T-helper 9 cell (primary cell): Measurements from ENCODE around the gene NOL6.
A peak's percentile ranks its signal among the peaks of the same experiment; 100 is the strongest.

Source experiments
- DNase-seq: peaks from one replicate; pipeline ENCODE4 v3.0.0-alpha.2; 2020

Gene NOL6

GRCh38 chr9:33452828-33453271, 20.9 kb downstream of the NOL6 start:
- DNase-seq = peak; percentile 40

DNA sequence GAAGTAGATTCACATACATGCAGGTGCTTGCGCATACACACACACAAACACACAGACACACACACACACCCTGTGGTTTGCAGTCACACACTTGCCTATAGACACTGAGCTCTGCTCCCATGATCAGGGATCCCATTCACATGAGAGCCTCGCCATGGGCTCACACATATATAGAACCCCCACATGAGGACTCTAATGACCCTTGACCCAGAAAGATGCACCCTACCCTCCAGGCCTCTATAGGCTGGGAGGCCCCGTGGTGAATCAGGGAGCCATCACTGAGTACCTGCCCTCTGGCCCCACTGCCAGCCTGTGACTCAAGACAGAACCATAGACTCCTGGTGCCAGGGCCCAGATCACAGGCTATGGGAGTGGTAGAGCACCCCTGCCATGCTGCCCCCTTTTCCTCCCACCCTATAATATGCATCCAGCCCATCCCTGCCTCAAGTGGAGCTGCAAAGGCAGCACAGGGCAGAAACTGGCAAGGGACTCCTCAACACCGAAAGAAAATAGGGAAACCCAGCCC, 23.0 kb downstream of the NOL6 start:
- no peak for DNase-seq

DNA sequence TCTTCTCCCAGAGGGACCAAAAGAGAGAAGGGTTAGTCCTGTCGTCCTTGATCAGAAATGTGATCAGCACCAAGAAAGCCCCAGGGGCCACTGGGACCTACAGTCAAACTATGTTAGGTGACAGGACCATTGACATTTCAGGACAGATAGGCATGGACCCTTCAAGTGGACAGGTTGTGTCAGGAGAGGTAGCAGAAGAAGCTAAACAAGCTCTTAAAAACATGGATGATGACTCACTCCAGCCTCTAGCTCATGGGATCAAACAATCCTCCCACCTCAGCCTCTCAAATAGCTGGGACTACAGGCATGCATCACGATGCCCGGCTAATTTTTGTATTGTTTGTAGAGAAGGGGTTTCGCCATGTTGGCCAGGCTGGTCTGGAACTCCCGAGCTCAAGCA, 24.0 kb downstream of the NOL6 start:
- DNase-seq = no peak

DNA sequence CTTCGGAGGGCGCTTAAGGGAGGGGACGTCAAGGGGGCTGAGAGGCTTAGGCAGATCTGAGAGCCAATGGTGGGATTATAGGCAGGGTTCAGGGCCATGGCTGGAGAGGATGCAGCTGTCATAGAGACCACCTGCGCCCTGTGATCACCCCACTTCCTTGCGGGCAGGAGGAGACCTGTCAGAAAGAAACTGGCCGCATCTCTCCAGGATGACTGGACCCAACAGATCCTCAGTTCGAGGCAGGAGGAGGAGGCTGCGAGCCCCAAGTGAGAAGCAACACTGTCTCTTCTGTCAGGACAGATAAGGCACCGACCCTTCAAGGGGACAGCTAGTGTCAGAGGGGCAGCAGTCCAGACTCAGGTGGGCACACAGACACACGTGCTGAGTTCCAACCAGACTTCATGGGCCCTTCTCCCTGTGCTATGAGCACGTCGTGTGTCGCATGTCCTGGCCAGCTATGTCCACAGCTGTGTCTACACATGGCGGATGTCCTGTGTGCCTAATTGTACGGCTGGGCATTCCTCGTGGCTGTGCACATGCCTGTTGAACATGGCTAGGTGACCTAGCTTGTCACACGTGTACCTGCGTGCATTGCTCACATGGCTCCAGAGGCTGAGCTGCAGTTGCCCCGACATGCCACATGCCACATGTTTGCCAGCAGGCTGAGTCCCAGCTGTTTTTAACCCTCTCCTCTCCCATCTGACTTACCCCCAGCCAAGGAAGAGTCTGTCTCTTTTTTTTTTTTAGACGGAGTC, 25.7 kb downstream of the NOL6 start:
- no peak for DNase-seq

- peak; percentile 70 for DNase-seq
Measured at GRCh38 chr9:33446946-33447798, 26.6 kb downstream of the NOL6 start, which contains the start of gene AQP3. Gene AQP3, minus strand, starts transcription at chr9:33447593. Its CDS starts 63 bp downstream, at chr9:33447530.

DNA sequence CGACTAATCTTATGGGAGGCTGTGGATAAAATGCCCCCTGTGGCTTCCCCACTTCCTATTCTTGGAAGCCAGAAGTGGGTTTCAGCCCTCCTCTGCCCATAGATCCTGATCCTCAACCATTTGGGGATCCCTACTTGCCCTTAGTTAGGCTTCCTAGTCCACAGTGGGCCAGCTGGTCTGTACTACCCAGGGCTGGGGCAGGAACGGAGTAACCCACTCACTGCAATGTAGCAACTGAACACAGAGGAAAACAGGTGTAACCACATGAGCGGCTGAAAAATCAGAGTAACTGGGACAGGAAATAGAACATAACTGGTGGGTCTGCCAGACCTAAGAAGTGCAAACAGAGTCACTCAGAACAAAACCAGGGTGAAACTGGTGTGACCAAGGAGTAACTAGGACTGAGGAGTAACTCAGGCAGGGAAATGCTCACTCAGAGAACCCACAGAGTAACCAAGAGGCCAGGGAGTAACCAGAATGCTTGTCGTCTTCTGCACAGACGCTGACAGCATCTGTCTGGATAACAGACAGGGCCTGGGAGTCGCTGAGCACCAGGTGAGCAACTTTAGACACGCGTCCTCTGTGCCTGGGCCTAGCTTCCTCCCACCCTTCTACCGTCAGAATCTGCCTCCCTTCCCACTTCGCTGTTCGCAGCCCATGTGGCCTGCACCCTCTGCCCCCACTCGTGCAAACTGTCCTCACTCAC, 27.3 kb downstream of the NOL6 start:
- DNase-seq = peak; percentile 46

DNA sequence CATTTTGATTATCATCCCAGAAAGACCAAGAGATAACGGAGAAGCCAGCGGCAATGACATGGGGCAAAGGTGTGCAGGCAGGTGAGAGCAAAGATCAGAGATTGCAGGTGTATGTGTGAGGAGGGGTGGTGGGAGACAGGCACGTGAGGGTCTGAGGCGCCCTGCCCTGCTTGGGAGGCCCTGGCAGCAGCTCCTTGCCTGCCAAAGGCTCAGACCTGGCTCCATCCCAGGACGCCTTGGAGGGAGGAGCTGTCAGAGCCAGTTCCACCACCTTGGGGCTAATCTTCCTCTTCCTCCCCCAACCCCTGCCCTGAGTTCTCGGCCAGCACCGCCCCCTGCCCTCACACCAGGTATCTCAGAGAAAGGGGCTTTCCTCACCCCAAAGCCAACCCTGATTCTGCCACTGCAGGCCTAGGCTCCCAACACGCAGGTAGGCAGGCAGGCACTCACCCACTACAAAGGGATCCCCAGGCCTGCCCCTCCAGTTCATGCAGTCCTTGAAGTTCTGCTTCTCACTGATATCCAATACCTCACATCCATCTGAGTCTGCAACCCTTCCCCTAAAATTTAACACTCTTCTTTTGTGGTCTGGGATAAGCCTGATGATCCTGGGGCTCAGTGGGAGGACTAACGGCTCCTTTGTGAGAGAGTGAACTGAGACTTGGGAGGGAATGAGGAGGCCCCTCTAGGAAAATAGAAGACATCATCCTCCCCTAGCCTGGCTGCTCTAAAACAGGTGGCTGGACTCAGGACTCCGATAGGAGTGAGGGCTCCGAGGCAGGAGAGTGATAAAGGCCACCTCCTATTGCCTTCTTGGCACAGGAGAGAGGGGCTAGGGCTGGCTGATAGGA, 28.1 kb downstream of the NOL6 start:
- peak; percentile 38 for DNase-seq

- no peak for DNase-seq
Measured at GRCh38 chr9:33443464-33444154, 30.1 kb downstream of the NOL6 start.

DNA sequence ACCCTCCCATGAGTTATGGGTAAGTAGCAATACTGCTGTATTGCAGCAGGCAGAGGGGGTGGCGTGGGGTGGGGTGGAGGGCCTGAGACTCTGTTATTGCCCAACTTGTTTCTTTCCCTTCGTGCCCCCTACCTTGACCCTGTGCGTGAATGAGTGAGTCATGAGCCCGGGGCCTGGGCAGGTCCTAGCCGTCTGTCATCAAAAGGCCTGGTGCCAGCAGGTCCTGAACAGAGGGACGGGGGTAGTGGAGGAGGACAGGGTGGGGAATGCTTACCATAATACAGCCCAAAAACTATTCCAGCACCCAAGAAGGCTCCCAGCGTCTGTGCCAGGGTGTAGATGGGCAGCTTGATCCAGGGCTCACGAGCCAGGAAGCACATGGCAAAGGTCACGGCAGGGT, 30.7 kb downstream of the NOL6 start:
- DNase-seq = no peak

DNA sequence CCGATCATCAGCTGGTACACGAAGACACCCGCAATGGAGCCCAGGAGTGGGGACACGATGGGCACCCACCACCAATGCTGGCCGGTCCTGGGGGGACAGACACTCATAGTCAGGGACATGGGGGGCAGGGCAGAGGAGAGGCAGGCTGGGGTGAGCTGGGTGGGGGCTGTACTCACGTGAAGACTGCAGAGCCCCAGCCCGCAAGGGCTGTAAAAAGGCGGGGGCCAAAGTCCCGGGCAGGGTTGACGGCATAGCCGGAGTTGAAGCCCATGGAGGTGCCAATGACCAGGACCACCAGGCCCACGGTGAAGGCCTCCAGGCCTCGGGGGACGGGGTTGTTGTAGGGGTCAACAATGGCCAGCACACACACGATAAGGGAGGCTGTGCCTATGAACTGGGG, 31.6 kb downstream of the NOL6 start:
- no peak for DNase-seq

- DNase-seq = no peak
Measured at GRCh38 chr9:33440609-33441008, 33.1 kb downstream of the NOL6 start.

GRCh38 chr9:33440204-33440603, 33.5 kb downstream of the NOL6 start:
- DNase-seq = no peak

GRCh38 chr9:33439731-33440130, 34.0 kb downstream of the NOL6 start:
- DNase-seq = no peak

DNA sequence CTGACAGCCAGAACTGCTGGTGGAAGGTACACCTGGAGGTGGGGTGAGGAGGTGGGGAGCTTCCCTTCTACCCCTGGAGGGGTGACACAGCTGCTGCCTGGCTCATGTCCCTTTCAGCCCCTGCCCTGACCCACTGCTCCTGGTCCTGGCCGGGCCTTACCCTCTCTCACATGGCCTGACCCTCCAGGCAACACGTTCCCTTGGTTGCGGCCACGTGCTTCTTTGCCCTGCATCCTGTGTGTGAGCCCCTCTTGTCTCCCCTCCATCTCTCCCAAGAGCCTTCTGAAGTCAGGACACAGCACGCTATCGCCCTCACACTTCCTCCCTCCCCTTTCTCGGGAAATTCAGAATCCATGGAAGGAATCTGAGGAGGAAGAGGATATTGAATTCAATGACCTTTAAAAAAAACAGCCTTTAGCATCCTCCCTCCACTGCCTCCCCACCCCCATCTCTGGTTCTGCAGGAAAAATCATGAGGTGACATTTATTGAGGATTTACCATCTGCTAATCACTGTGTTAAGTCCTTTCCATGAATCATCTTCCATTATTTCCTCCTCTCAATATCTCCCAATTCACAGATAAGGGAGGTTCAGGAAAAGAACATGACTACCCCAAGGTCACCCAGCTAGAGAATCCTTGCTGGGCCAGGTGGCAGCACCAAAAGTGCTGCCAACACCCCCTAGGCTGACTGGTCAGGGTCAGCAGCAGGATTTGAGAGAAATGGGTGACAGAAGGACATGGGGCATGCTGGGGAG, 34.6 kb downstream of the NOL6 start:
- no peak for DNase-seq

- no peak for DNase-seq
Measured at GRCh38 chr9:33437898-33438297, 35.8 kb downstream of the NOL6 start.

DNA sequence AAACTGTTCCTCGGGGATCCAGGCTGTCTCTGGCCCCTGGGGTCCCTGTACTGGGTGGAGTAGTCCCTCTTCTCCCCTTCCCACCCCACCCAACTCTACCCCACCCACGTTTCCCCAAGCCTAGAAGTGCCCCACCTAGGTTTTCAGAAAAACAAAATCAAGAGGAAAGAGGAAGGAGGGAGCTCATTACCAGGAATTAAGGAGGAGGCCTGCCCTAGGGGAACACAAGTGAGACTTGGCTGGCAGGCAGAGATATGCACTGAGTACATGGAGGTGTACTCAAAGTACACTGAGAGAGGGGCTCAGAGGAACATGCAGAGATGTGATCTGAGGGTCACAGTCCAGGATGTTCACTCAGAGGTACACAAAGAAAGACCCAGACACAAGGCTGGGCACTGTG, 36.5 kb downstream of the NOL6 start:
- no peak for DNase-seq

- DNase-seq = no peak
Measured at GRCh38 chr9:33436445-33436844, 37.3 kb downstream of the NOL6 start.

- no peak for DNase-seq
Measured at GRCh38 chr9:33435821-33436277, 37.9 kb downstream of the NOL6 start.

DNA sequence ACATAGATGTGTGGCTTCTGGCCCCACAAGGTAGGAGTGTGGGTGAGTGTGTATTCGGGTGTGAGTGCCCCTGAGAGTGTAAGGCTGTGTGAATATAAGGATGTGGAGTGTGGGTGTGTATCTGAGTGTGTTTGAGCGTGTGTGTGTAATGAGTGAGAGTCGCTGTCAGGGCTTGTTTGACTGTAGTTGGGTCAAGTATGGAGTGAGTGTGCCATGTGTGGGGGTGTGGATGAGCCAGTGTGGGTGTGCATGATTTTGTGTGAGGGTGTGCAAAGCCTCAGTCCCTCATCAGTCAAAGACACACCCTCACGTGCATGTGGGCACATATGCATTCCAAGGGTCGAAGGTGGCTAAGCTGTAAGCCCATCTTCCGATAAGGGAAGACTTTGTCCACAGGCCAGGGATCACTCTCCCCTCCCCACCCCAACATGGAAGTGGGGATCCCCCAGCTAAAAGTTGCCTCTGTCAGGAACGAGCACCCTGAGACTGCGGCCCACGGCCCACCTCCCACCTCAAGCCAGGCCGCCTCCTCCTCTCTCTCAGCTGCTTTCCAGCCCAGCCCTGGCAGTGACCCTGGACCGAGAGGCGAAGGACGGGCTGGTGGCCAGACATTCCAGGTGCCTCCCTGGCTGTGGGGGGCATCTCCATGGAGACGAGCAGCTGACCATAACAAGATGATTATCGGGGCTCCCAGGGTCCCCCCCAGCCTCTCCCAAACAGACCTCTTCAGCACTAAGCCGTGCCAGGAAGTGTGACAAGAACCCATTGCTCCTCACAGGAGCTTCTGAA, 39.2 kb downstream of the NOL6 start:
- no peak for DNase-seq

DNA sequence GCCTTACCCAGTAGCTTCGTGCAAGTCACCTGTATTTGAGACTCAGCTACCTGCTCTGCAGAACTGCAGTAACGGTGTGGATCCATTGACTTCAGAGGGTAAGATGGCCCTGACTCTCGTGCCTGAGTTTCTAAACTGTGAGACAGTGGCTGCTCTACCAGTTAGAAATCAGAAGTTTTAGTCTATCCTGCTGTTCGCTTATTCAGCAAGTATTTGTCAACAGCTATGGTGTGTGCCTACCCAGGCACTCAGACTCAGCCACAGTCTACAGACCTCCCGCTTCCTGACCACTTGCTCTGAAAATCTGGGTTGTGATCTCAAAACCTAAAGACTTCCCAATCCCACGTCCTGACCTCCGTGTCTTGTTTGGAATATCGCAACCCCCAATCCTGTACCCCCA, 39.9 kb downstream of the NOL6 start:
- no peak for DNase-seq
